ENCODE results near the gene ARHGAP35.
"Not testable (repeated sequence)": the region's sequence is repeated elsewhere in the genome, so short reads cannot be mapped to it uniquely, and the experiment has no call there.

- not testable (repeated sequence) for TF ChIP-seq POLR2A (IDR thresholded peaks at IDR 0.05; ENCODE audit: low read depth, low read length); CTCF (IDR thresholded peaks at IDR 0.05; ENCODE audit: extremely low read depth in 1 of 2, insufficient read depth in 1 of 2, low read depth in 1 of 2, low read length in 2 of 2); MYC (IDR thresholded peaks at IDR 0.05; ENCODE audit: low read depth, low read length); POLR2AphosphoS5 (IDR thresholded peaks at IDR 0.05; ENCODE audit: insufficient read depth, low read depth, low read length)
- TF ChIP-seq, protein P1, sequence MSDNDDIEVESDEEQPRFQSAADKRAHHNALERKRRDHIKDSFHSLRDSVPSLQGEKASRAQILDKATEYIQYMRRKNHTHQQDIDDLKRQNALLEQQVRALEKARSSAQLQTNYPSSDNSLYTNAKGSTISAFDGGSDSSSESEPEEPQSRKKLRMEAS (IDR thresholded peaks at IDR 0.05; ENCODE audit: insufficient read depth, insufficient read length): not testable (repeated sequence)
These were observed 38.4 kb upstream of the ARHGAP35 start for GRCh38 chr19:46822410-46822787.
